Peyer's patch (tissue), 4 donors: ENCODE data around the gene SCAMP2. TPM values are rescaled to one million over a fixed set of nuclear protein-coding genes. Genes with fewer than 3 reads are reported as not detected.

ENCODE experiments used
- DNase-seq, 3 donors: peaks; one replicate each; pipeline ENCODE4 v3.0.0-alpha.2; 2017 to 2019
- H3K27ac ChIP-seq, 4 donors: fragments of 200-600 bp; sonication (generic); one replicate each; pipeline ENCODE4 v1.5.1; 2016 to 2019
- H3K27me3 ChIP-seq, 2 donors: fragments of 200-600 bp; sonication (generic); one replicate each; pipeline ENCODE4 v1.5.1; 2019
- H3K36me3 ChIP-seq, 3 donors: fragments of 200-600 bp; sonication (generic); one replicate each; pipeline ENCODE4 v1.5.1; 2016 to 2019
- H3K4me1 ChIP-seq, 4 donors: fragments of 200-600 bp; sonication (generic); one replicate each; pipeline ENCODE4 v1.5.1; 2016 to 2019
- H3K4me3 ChIP-seq, 4 donors: fragments of 200-600 bp; sonication (generic); 1 replicate in 3 of 4; 2 replicates in 1 of 4; pipeline ENCODE4 v1.5.1; 2016 to 2019; ENCODE audit warnings: mild to moderate bottlenecking in 1 of 4
- H3K9me3 ChIP-seq, 4 donors: fragments of 200-600 bp; sonication (generic); one replicate each; pipeline ENCODE4 v1.5.1; 2016 to 2019; ENCODE audit warnings: mild to moderate bottlenecking in 1 of 4
- POLR2A ChIP-seq, 2 donors: fragments of 450-650 bp; IDR thresholded peaks; one replicate each; pipeline ENCODE4 v1.5.1; 2017; ENCODE audit warnings: antibody characterized with exemption in 2 of 2, mild to moderate bottlenecking in 2 of 2, moderate library complexity in 2 of 2
- total RNA-seq, 4 donors: library from RNA; depleted of rRNA; stranded (reverse); fragments of >200 nt; gene quantifications; one replicate each; pipeline ENCODE4 v1.1.0, GENCODE V29; 2016
- TF ChIP-seq, protein P1 (sequence below), 6 experiments: fragments of 450-650 bp in 4 of 6; fragments of 200-600 bp in 2 of 6; sonication (generic) in 1 of 6; IDR thresholded peaks; one replicate each; pipeline ENCODE4 v1.5.1; 2017 to 2019; ENCODE audit warnings: antibody characterized with exemption in 6 of 6, mild to moderate bottlenecking in 3 of 6, moderate library complexity in 1 of 6

The SCAMP2 gene
- total RNA-seq, 4 donors from 2014 or later = 60.2 to 206 (median 151) TPM

DNA sequence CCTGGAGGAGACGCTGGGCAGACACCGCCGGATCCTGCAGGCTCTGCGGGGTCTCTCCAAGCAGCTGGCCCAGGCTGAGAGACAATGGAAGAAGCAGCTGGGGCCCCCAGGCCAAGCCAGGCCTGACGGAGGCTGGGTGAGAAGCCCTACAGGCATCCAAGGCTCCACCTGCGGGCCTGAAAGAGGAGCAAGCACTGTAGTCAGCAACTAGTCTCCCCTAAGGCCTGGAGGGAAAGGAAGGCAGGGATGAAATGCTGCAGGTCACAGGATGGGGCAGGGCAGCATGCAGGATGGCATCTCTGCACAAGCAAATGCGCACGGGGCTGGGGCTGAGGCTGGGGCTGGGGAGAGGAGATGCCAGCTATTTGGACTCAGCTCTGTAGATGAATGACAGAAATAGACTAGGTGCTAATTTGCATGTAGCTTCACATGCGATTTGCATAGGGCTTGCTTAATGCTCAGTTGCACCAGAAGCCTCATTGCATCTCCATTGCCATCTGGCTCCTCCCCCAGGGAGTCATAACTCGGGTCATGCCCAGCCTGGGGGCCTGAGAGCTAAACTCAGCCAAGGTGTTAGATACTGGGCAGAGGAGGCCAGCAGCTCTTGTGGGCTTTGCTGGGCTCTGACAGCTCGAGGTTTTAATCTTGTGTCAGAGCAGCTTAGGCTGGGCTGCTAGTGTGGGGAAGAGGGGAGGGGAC, 51.9 kb downstream of the SCAMP2 start:
- H3K4me3 ChIP-seq = peak overlapping the region in 1 of 4 donors; percentile 18
- TF ChIP-seq, protein P1, sequence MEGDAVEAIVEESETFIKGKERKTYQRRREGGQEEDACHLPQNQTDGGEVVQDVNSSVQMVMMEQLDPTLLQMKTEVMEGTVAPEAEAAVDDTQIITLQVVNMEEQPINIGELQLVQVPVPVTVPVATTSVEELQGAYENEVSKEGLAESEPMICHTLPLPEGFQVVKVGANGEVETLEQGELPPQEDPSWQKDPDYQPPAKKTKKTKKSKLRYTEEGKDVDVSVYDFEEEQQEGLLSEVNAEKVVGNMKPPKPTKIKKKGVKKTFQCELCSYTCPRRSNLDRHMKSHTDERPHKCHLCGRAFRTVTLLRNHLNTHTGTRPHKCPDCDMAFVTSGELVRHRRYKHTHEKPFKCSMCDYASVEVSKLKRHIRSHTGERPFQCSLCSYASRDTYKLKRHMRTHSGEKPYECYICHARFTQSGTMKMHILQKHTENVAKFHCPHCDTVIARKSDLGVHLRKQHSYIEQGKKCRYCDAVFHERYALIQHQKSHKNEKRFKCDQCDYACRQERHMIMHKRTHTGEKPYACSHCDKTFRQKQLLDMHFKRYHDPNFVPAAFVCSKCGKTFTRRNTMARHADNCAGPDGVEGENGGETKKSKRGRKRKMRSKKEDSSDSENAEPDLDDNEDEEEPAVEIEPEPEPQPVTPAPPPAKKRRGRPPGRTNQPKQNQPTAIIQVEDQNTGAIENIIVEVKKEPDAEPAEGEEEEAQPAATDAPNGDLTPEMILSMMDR (IDR thresholded peaks at IDR 0.05) = no peak
- no peak for TF ChIP-seq POLR2A (IDR thresholded peaks at IDR 0.05)
- H3K27me3 ChIP-seq = no peaks in the 10 kb centered on the region
- no peaks in the 10 kb centered on the region for H3K36me3 ChIP-seq
- DNase-seq = peak in 1 of 3 donors; percentile 62
- H3K27ac ChIP-seq = no peak overlapping the region
- H3K9me3 ChIP-seq = no peaks in the 10 kb centered on the region
- H3K4me1 ChIP-seq = peaks cover 8 to 30% (median 14%) of the 10 kb centered on the region in 4 donors

GRCh38 chr15:74820056-74820455, 53.1 kb downstream of the SCAMP2 start:
- no peak for DNase-seq
- Histone ChIP-seq H3K4me3 (no peak overlapping the region), H3K4me1 (peaks cover 8 to 37% (median 14%) of the 10 kb centered on the region in 4 donors), H3K9me3 (no peaks in the 10 kb centered on the region), H3K27me3 (no peaks in the 10 kb centered on the region), H3K27ac (no peak overlapping the region), H3K36me3 (no peaks in the 10 kb centered on the region)
- no peak for TF ChIP-seq POLR2A (IDR thresholded peaks at IDR 0.05)
- TF ChIP-seq, protein P1 (IDR thresholded peaks at IDR 0.05) = no peak

DNA sequence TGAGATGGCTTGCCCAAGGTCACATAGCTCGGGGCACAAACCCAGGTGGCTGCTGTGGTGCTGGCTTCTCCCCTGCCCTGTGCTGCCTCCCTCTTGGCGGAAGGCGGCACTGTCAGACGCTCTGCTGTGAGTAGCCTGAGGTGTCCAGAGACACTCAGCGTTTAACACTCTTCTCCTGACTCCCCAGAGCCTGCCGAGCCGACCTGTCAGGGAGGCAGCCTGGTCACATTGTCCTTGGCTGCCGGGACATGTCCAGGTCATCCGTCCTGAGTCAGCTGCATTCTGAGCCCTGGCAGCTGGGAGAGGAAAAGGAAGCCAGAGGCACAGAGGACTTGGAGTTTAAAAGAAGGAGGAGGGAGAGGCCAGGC, 55.8 kb downstream of the SCAMP2 start:
- no peaks in the 10 kb centered on the region for H3K36me3 ChIP-seq
- DNase-seq = peak in 2 of 3 donors; percentile 71 to 82
- no peaks in the 10 kb centered on the region for H3K27me3 ChIP-seq
- H3K4me3 ChIP-seq = no peak overlapping the region
- H3K27ac ChIP-seq = peak overlapping the region in 3 of 4 donors; percentile 43 to 88 (median 82)
- H3K9me3 ChIP-seq = no peaks in the 10 kb centered on the region
- H3K4me1 ChIP-seq = peaks cover 10 to 44% (median 14%) of the 10 kb centered on the region in 4 donors
- TF ChIP-seq, protein P1 (IDR thresholded peaks at IDR 0.05) = peak in 4 of 6 experiments; percentile 7 to 74 (median 60)
- peak in 1 of 2 donors; percentile 21 for TF ChIP-seq POLR2A (IDR thresholded peaks at IDR 0.05)

DNA sequence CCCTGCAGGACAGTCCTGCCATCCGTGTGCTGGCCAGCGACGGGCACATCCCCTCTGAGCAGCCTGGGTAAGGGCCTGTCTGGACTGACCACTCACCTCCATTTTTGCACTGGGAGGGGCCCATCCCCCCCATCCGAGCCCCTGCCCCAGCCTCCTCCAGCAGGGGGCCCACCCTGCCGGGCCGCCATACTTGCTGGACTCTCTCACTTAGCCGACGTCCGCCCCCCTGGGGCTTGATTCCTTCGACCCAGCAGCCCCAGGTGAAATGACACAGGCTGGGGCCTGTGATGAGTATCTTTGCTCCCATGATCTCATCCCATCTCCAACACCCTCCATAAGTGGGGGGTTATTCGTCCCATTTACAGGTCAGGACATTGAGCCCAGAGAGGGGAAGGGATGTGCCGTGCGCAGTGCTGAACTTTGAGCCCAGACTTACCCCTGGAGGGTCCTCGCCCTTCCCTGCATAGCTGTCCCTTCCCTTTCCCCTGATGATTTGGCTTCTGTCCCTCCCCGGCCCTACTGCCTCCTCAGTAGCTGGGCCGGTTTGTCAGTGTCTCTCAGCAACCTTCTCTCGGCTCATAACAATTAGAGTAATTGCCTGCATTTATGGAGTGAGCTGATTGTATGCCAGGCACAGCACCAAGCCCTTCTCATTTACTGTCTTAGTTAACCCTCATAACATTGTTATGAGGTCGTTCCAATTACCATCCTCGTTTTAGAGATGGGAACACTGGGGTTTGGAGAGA, 56.4 kb downstream of the SCAMP2 start:
- TF ChIP-seq, protein P1 (IDR thresholded peaks at IDR 0.05) = no peak
- no peak for TF ChIP-seq POLR2A (IDR thresholded peaks at IDR 0.05)
- DNase-seq = peak in 1 of 3 donors; percentile 70
- Histone ChIP-seq H3K4me3 (no peak overlapping the region), H3K4me1 (peaks cover 10 to 44% (median 14%) of the 10 kb centered on the region in 4 donors), H3K9me3 (no peaks in the 10 kb centered on the region), H3K27me3 (no peaks in the 10 kb centered on the region), H3K27ac (peak overlapping the region in 3 of 4 donors; percentile 43 to 88 (median 82)), H3K36me3 (no peaks in the 10 kb centered on the region)

GRCh38 chr15:74815961-74816360, 57.2 kb downstream of the SCAMP2 start:
- no peaks in the 10 kb centered on the region for H3K36me3 ChIP-seq
- peaks cover 7 to 44% (median 9%) of the 10 kb centered on the region in 4 donors for H3K4me1 ChIP-seq
- H3K9me3 ChIP-seq = no peaks in the 10 kb centered on the region
- TF ChIP-seq, protein P1 (IDR thresholded peaks at IDR 0.05) = no peak
- no peak overlapping the region for H3K4me3 ChIP-seq
- H3K27ac ChIP-seq = peak overlapping the region in 1 of 4 donors; percentile 82
- DNase-seq = no peak
- no peaks in the 10 kb centered on the region for H3K27me3 ChIP-seq
